ENCODE data around the gene TTLL8. TPM values are rescaled to one million over a fixed set of nuclear protein-coding genes. Genes with fewer than 3 reads are reported as not detected.

Gene TTLL8
- total RNA-seq, 1 experiment from 2014 or later, result not detected

- H3K18ac ChIP-seq (ENCODE audit: insufficient read length, low read depth, low read length), result no peak overlapping the region
- H3K36me3 Mint-ChIP-seq (ENCODE audit: insufficient read depth in 1 of 3, low read depth in 3 of 3), result no peaks in the 10 kb centered on the region; a peak in 1 of 7 replicates
- H3K79me1 ChIP-seq (ENCODE audit: insufficient read depth, low read depth, low read length, poor library complexity, severe bottlenecking), result no peaks in the 10 kb centered on the region
- H4K91ac ChIP-seq (ENCODE audit: insufficient read length, low read depth, low read length), result no peak overlapping the region
- no peak overlapping the region for H3T11ph ChIP-seq (ENCODE audit: low read length)
- H2BK5ac ChIP-seq (ENCODE audit: insufficient read length, low read length), result no peak overlapping the region
- H4K8ac ChIP-seq (replicated peaks; ENCODE audit: insufficient read length, low read depth, low read length), result no peak overlapping the region
- no CpG with 5 or more reads among the region's 18 CpGs for WGBS (ENCODE audit: extremely low coverage, insufficient read length, low lambda C conversion rate)
- no peak overlapping the region for H3K9ac ChIP-seq (ENCODE audit: extremely low read depth, insufficient read length, low read length)
- no peak overlapping the region for H2BK20ac ChIP-seq (ENCODE audit: low read depth, low read length, poor library complexity, severe bottlenecking)
- H2AK5ac ChIP-seq (ENCODE audit: insufficient read length, low read length), result no peak overlapping the region
- no peak overlapping the region for H2BK120ac ChIP-seq (ENCODE audit: low read depth, low read length, poor library complexity, severe bottlenecking)
- H2BK15ac ChIP-seq (ENCODE audit: low read depth, low read length), result no peak overlapping the region
- H3K14ac ChIP-seq (ENCODE audit: insufficient read depth, low read length), result no peak overlapping the region
- peaks cover 5 to 9% of the 10 kb centered on the region in 2 experiments; a peak in 3 of 5 replicates for H3K9me3 Mint-ChIP-seq
- no peak overlapping the region for H3K4me3 Mint-ChIP-seq
- no peaks in the 10 kb centered on the region for H3K79me2 ChIP-seq (ENCODE audit: insufficient read depth, low read length)
- DNase-seq, result no peak
- no peaks in the 10 kb centered on the region for H3K23me2 ChIP-seq (ENCODE audit: insufficient read length, low read depth, low read length, poor library complexity, severe bottlenecking)
- no peak overlapping the region for H3K27ac Mint-ChIP-seq
- TF ChIP-seq CTCF (conservative IDR thresholded peaks at IDR 0.05), result no peak
- H3K27ac ChIP-seq (ENCODE audit: insufficient read length, low read depth, low read length), result no peak overlapping the region
- H3K4me1 Mint-ChIP-seq, result no peaks in the 10 kb centered on the region
- H2AFZ ChIP-seq (ENCODE audit: low read length), result no peak overlapping the region
- H3K4me2 ChIP-seq (ENCODE audit: insufficient read depth, insufficient read length, low read length), result no peak overlapping the region
- H3K23ac ChIP-seq (ENCODE audit: insufficient read length, low read depth, low read length), result no peak overlapping the region
- no peak overlapping the region for H3K4ac ChIP-seq (ENCODE audit: low read depth, low read length)
- peaks cover 33% of the 10 kb centered on the region for H3K27me3 Mint-ChIP-seq (ENCODE audit: low read depth)
- H4K20me1 ChIP-seq (ENCODE audit: control insufficient read depth, insufficient read depth, insufficient read length), result no peaks in the 10 kb centered on the region
- no peak overlapping the region for H4K5ac ChIP-seq (ENCODE audit: insufficient read length, low read depth, low read length)
- no peak overlapping the region for H3K56ac ChIP-seq (ENCODE audit: insufficient read length, low read depth, low read length)
- no peaks in the 10 kb centered on the region for H3K27me3 ChIP-seq (ENCODE audit: insufficient read depth, low read length)
- H3K9me3 ChIP-seq (ENCODE audit: control insufficient read depth, low read depth, low read length), result no peaks in the 10 kb centered on the region
- no peaks in the 10 kb centered on the region for H3K4me1 ChIP-seq (ENCODE audit: insufficient read depth, low read length)
- H2BK12ac ChIP-seq (ENCODE audit: insufficient read length, low read depth, low read length), result no peak overlapping the region
Observed at GRCh38 chr22:50051930-50052329, 6.2 kb downstream of the TTLL8 start.
